Neuronal stem cell (in vitro differentiated cells): ENCODE data around the gene CES3.

ENCODE experiments used
- DNase-seq: peaks from one replicate; pipeline ENCODE4 v3.0.0-alpha.2; 2013; ENCODE audit warnings: low spot score
- H2AFZ ChIP-seq: one replicate; pipeline ENCODE4 v1.6.1; 2013; ENCODE audit warnings: mild to moderate bottlenecking, low read length, inconsistent platforms
- H2AK5ac ChIP-seq: 2 replicates; pipeline ENCODE4 v1.6.1; 2013; ENCODE audit warnings: low read depth, mild to moderate bottlenecking, inconsistent platforms, low read length, moderate library complexity, mixed read lengths
- H2BK120ac ChIP-seq: 2 replicates; pipeline ENCODE4 v1.6.1; 2013; ENCODE audit warnings: low read depth, mild to moderate bottlenecking, inconsistent platforms, low read length, moderate library complexity, mixed read lengths
- H2BK12ac ChIP-seq: one replicate; pipeline ENCODE4 v1.6.1; 2013; ENCODE audit warnings: low read length, inconsistent platforms
- H2BK15ac ChIP-seq: 2 replicates; pipeline ENCODE4 v1.6.1; 2013; ENCODE audit warnings: mild to moderate bottlenecking, low read length, inconsistent platforms, mixed read lengths
- H2BK5ac ChIP-seq: one replicate; pipeline ENCODE4 v1.6.1; 2013; ENCODE audit warnings: inconsistent platforms, mild to moderate bottlenecking, low read length, moderate library complexity
- H3K14ac ChIP-seq: one replicate; pipeline ENCODE4 v1.6.1; 2013; ENCODE audit warnings: low read length, inconsistent platforms
- H3K18ac ChIP-seq: 2 replicates; pipeline ENCODE4 v1.6.1; 2013; ENCODE audit warnings: low read length, inconsistent platforms
- H3K23ac ChIP-seq: 2 replicates; pipeline ENCODE4 v1.6.1; 2013; ENCODE audit warnings: low read depth, mild to moderate bottlenecking, mixed read lengths, low read length, inconsistent platforms; ENCODE audit not compliant: poor library complexity
- H3K27ac ChIP-seq: replicated peaks from 3 replicates; pipeline ENCODE4 v1.5.1; 2013; ENCODE audit warnings: low read length, inconsistent platforms
- H3K27me3 ChIP-seq, 3 experiments: 2 replicates each; pipeline ENCODE4 v1.6.1; 2013; ENCODE audit warnings: low read length in 3 of 3, mild to moderate bottlenecking in 2 of 3, inconsistent platforms in 1 of 3, low read depth in 1 of 3, mixed read lengths in 1 of 3, moderate library complexity in 1 of 3; ENCODE audit not compliant: control insufficient read depth in 3 of 3, insufficient read depth in 3 of 3
- H3K36me3 ChIP-seq, 2 donors: replicated peaks in 1 of 2; 2 replicates each; pipeline ENCODE4 v1.6.1; 2013; ENCODE audit warnings: low read length in 2 of 2; ENCODE audit not compliant: control insufficient read depth in 2 of 2, insufficient read depth in 2 of 2
- H3K4ac ChIP-seq: 2 replicates; pipeline ENCODE4 v1.6.1; 2013; ENCODE audit warnings: inconsistent platforms, mild to moderate bottlenecking, low read length, moderate library complexity
- H3K4me1 ChIP-seq, 2 donors: 1 replicate in 1 of 2; 2 replicates in 1 of 2; pipeline ENCODE4 v1.6.1; 2013; ENCODE audit warnings: low read length in 2 of 2, low read depth in 1 of 2; ENCODE audit not compliant: control insufficient read depth in 2 of 2, insufficient read depth in 1 of 2
- H3K4me2 ChIP-seq: one replicate; pipeline ENCODE4 v1.6.1; 2013; ENCODE audit warnings: mild to moderate bottlenecking, low read length, inconsistent platforms; ENCODE audit not compliant: insufficient read depth, poor library complexity, severe bottlenecking
- H3K4me3 ChIP-seq, 2 donors: 2 replicates each; pipeline ENCODE4 v1.5.1; 2013; ENCODE audit warnings: low read length in 2 of 2, mild to moderate bottlenecking in 2 of 2, inconsistent platforms in 1 of 2, moderate library complexity in 1 of 2
- H3K79me1 ChIP-seq: one replicate; pipeline ENCODE4 v1.6.1; 2013; ENCODE audit warnings: low read depth, mild to moderate bottlenecking, inconsistent platforms, low read length, moderate library complexity
- H3K9ac ChIP-seq: one replicate; pipeline ENCODE4 v1.6.1; 2013; ENCODE audit warnings: mild to moderate bottlenecking, low read depth, low read length, inconsistent platforms; ENCODE audit not compliant: poor library complexity
- H3K9me3 ChIP-seq, 2 donors: replicated peaks in 1 of 2; 2 replicates each; pipeline versions ENCODE3 to v1.6.1; 2013; ENCODE audit warnings: low read length in 2 of 2, mild to moderate bottlenecking in 2 of 2, inconsistent platforms in 1 of 2, low read depth in 1 of 2, mixed read lengths in 1 of 2, moderate library complexity in 1 of 2; ENCODE audit not compliant: control insufficient read depth in 2 of 2, insufficient read depth in 1 of 2
- H4K8ac ChIP-seq: one replicate; pipeline ENCODE4 v1.6.1; 2013; ENCODE audit warnings: low read depth, mild to moderate bottlenecking, inconsistent platforms, low read length, moderate library complexity
- H4K91ac ChIP-seq: one replicate; pipeline ENCODE4 v1.6.1; 2013; ENCODE audit warnings: low read length, low read depth, mild to moderate bottlenecking, inconsistent platforms; ENCODE audit not compliant: poor library complexity
- WGBS, 2 donors: extraction: QIAGEN DNeasy Blood & Tissue Kit; methylation state at CpG; one replicate each; pipeline ENCODE4 v1.1.7; 2013; ENCODE audit warnings: missing lambda C conversion rate in 2 of 2, mixed read lengths in 1 of 2; ENCODE audit not compliant: insufficient read length in 2 of 2, insufficient replicate concordance in 1 of 2; ENCODE audit errors: extremely low coverage in 2 of 2; 5-methylcytosine and 5-hydroxymethylcytosine counted together

The CES3 gene

DNA sequence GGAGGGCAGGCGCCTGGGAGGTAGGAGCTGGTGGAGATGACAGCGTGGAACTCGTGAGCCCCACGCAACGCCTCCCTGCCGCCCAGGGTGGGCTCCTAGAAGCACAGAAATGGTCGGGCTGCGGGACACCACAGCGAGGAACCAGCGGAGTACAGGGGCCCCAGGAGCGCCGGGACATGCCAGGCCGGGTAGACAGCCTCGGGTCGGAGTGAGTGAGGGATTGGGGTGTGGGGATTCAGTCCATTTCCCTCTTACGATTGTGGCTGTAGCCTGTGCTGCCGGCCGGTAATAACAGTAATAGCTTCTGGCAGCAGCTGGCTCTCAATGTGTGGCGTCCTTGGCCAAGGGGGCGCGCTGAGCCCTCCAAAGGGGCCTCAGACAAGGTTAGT, 12.2 kb upstream of the CES3 start:
- peak overlapping the region; percentile 91 for H3K23ac ChIP-seq
- H2AFZ ChIP-seq = no peak overlapping the region
- H3K4me1 ChIP-seq = no peaks in the 10 kb centered on the region
- H3K14ac ChIP-seq = peak overlapping the region; percentile 21
- H3K79me1 ChIP-seq = no peaks in the 10 kb centered on the region
- H3K9me3 ChIP-seq = no peaks in the 10 kb centered on the region
- no peak overlapping the region for H3K18ac ChIP-seq
- no peak overlapping the region for H4K8ac ChIP-seq
- H3K27ac ChIP-seq = no peak overlapping the region
- H2BK12ac ChIP-seq = no peak overlapping the region
- peaks cover 0 to 4% of the 10 kb centered on the region in 2 donors for H3K36me3 ChIP-seq
- H4K91ac ChIP-seq = no peak overlapping the region
- DNase-seq = no peak
- no peak overlapping the region for H3K4me3 ChIP-seq
- no CpG with 5 or more reads among the region's 21 CpGs for WGBS, 2 donors
- no peak overlapping the region for H2AK5ac ChIP-seq
- no peak overlapping the region for H3K4me2 ChIP-seq
- no peak overlapping the region for H2BK5ac ChIP-seq
- H3K4ac ChIP-seq = no peak overlapping the region
- H3K27me3 ChIP-seq = peaks cover 0 to 29% (median 14%) of the 10 kb centered on the region in 3 experiments
- no peak overlapping the region for H3K9ac ChIP-seq
- H2BK120ac ChIP-seq = no peak overlapping the region
- H2BK15ac ChIP-seq = no peak overlapping the region

DNA sequence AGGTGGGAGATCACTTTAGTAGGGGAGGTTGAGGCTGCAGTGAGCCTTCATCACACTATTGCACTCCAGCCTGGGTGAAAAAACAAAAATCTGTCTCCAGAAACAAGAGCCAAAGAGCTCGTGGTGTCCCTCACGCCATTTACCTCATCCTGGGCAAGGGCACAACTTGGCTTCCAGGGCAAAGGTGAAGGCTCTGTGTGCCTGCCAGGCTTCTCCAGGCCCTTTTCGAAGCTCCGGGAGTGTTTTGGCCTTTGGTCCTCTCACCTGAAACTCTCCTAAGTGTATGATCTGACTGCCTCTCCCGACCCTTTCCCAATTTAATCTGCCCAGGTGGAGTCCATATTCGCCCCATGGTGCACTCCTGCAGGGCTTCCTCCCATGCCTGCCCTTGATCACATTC, 11.6 kb upstream of the CES3 start:
- Histone ChIP-seq H3K14ac (no peak overlapping the region), H3K27ac (no peak overlapping the region), H2AFZ (no peak overlapping the region), H3K9ac (no peak overlapping the region), H2BK12ac (no peak overlapping the region), H2AK5ac (no peak overlapping the region), H3K4me2 (no peak overlapping the region), H3K4ac (no peak overlapping the region), H3K4me3 (no peak overlapping the region), H2BK15ac (no peak overlapping the region), H3K79me1 (no peaks in the 10 kb centered on the region), H3K4me1 (no peaks in the 10 kb centered on the region), H2BK5ac (no peak overlapping the region), H3K36me3 (no peaks in the 10 kb centered on the region), H3K9me3 (no peaks in the 10 kb centered on the region), H3K27me3 (peaks cover 0 to 29% (median 14%) of the 10 kb centered on the region in 3 experiments), H4K8ac (no peak overlapping the region), H4K91ac (no peak overlapping the region), H2BK120ac (no peak overlapping the region), H3K23ac (no peak overlapping the region), H3K18ac (no peak overlapping the region)
- no peak for DNase-seq
- no CpG with 5 or more reads among the region's 6 CpGs for WGBS, 2 donors

DNA sequence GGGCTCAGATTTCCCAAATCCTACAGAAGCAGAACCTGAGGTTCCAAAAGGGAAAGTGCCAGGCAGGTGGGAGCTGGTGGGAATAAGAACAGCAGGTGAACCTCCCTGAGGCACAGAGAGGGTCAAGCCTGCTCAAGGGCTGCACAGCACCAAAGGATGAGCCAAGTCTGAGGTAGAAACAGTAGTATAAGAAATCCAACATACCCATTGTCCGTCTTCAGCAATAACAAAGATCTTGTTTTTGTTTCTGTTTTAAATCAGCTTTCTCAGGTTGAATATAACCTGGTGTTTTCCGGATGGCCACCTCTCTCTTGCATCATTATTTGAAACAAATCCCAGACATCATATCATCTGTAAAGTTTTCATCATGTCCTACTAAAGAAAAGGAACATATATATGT, 10.6 kb upstream of the CES3 start:
- Histone ChIP-seq H3K79me1 (no peaks in the 10 kb centered on the region), H3K14ac (peak overlapping the region; percentile 82), H4K8ac (no peak overlapping the region), H2BK12ac (no peak overlapping the region), H3K18ac (no peak overlapping the region), H2AFZ (no peak overlapping the region), H3K4me2 (no peak overlapping the region), H3K4ac (no peak overlapping the region), H3K4me1 (no peaks in the 10 kb centered on the region), H3K36me3 (no peaks in the 10 kb centered on the region), H2BK15ac (no peak overlapping the region), H2AK5ac (no peak overlapping the region), H3K4me3 (no peak overlapping the region), H2BK120ac (no peak overlapping the region), H3K27me3 (peaks cover 0 to 29% (median 15%) of the 10 kb centered on the region in 3 experiments), H3K9me3 (no peaks in the 10 kb centered on the region), H3K23ac (no peak overlapping the region), H2BK5ac (no peak overlapping the region), H3K9ac (no peak overlapping the region), H4K91ac (no peak overlapping the region), H3K27ac (no peak overlapping the region)
- WGBS, 2 donors = no CpG with 5 or more reads among the region's 2 CpGs
- DNase-seq = no peak

DNA sequence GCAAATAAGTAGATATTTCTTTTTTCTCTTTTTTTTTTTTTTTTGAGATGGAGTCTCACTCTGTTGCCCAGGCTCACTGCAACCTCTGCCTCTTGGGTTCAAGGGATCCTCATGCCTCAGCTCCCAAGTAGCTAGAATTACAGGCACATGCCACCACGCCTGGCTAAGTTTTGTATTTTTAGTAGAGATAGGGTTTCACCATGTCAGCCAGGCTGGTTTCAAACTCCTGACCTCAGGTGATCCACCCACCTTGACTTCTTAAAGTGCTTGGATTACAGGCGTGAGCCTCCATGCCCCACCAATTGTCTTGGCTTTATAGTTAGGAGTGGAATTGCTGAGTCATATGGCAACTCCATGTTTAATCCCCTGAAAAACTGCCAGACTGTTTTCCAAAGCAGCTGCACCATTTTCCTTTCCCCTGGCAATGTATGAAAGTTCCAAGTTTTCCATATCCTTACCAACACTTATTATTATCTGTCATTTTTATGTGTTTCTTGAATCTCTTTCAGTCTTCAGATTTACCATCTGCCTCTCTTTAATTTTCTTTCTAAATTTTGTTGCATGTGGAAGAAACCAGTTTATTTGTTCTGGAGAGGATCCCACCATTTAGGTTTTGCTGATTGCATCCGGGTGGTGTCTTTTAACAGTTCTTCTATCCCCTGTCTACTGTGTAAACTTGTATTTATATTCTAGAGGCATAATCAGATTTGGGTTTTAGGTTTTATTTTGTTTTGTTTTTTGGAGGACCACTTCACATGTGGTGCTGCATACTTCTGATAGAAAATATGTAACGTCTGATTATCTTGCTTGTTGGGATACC, 9.9 kb upstream of the CES3 start:
- H2BK12ac ChIP-seq = no peak overlapping the region

More for the DNA sequence above, 9.9 kb upstream of the CES3 start:
- no peak for DNase-seq
- Histone ChIP-seq H2BK120ac (no peak overlapping the region), H3K9me3 (no peaks in the 10 kb centered on the region), H2AK5ac (no peak overlapping the region), H2BK15ac (no peak overlapping the region), H3K14ac (no peak overlapping the region), H3K36me3 (no peaks in the 10 kb centered on the region), H4K91ac (no peak overlapping the region), H3K9ac (no peak overlapping the region), H3K4ac (no peak overlapping the region), H3K27ac (no peak overlapping the region), H2AFZ (no peak overlapping the region), H3K23ac (no peak overlapping the region), H3K79me1 (no peaks in the 10 kb centered on the region), H4K8ac (no peak overlapping the region), H3K4me3 (no peak overlapping the region), H2BK5ac (no peak overlapping the region), H3K27me3 (peaks cover 0 to 29% (median 15%) of the 10 kb centered on the region in 3 experiments), H3K4me1 (no peaks in the 10 kb centered on the region), H3K4me2 (no peak overlapping the region), H3K18ac (no peak overlapping the region)
- WGBS, 2 donors = no CpG with 5 or more reads among the region's 4 CpGs
